AG09309 (cell line): ENCODE results near the gene HMHB1.

Experiments used
- DNase-seq: peaks from one replicate; pipeline ENCODE4 v3.0.0-alpha.2; 2010; ENCODE audit warnings: low read depth
- H3K4me3 ChIP-seq: 2 replicates; pipeline ENCODE4 v1.5.1; 2011; ENCODE audit warnings: mild to moderate bottlenecking, low read depth, low read length, moderate library complexity; ENCODE audit not compliant: control insufficient read depth
- TF ChIP-seq, protein P1 (sequence below): IDR thresholded peaks from 2 replicates; pipeline ENCODE4 v1.5.1; 2011; ENCODE audit warnings: mild to moderate bottlenecking, low read depth, low read length, inconsistent platforms; ENCODE audit not compliant: insufficient read depth, control insufficient read depth; ENCODE audit errors: missing control alignments

Gene HMHB1

DNA sequence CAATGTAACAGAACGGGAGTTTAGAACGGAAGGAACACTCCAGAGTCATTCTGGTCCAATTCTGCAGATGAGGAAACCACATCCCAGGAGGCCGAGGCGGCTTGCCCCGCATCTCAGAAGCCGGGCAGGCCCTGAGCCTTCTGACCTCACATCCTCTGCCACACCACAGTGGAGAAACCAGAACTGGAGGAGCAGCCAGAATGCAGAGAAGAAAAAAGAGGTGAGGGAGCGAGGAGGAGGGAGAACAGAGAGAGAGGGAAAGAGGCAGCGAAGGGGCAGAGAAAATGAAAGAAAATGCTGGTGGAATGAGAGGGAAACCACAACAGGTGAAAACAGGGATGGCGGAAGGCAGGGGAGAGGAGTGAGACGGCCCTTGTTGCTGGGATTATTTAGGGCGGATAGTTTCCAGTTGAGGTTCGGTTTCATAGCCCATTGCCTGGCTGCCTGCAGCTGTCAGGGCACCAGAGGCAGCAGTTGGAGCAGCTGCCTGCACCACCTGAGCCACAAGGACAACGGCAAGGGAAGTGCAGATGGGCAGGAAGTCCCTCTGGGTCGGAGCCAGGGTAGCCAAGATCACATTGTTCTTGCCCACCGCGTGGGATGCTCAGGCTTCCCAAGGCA, at the start of gene HMHB1:
Gene HMHB1 (plus strand): TSS at position 77 of the 621 bp plus-strand sequence.
- H3K4me3 ChIP-seq, result no peak within 1 kb of the TSS
- DNase-seq, result no peak
- TF ChIP-seq, protein P1, sequence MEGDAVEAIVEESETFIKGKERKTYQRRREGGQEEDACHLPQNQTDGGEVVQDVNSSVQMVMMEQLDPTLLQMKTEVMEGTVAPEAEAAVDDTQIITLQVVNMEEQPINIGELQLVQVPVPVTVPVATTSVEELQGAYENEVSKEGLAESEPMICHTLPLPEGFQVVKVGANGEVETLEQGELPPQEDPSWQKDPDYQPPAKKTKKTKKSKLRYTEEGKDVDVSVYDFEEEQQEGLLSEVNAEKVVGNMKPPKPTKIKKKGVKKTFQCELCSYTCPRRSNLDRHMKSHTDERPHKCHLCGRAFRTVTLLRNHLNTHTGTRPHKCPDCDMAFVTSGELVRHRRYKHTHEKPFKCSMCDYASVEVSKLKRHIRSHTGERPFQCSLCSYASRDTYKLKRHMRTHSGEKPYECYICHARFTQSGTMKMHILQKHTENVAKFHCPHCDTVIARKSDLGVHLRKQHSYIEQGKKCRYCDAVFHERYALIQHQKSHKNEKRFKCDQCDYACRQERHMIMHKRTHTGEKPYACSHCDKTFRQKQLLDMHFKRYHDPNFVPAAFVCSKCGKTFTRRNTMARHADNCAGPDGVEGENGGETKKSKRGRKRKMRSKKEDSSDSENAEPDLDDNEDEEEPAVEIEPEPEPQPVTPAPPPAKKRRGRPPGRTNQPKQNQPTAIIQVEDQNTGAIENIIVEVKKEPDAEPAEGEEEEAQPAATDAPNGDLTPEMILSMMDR, result no peak

- H3K4me3 ChIP-seq, result no peak overlapping the region
- TF ChIP-seq, protein P1, result no peak
- no peak for DNase-seq
Observed at GRCh38 chr5:143762636-143763220, 49.2 kb upstream of the HMHB1 start.

GRCh38 chr5:143767162-143767561, 44.8 kb upstream of the HMHB1 start:
- TF ChIP-seq, protein P1, result no peak
- DNase-seq, result no peak

GRCh38 chr5:143769026-143769786, 42.8 kb upstream of the HMHB1 start:
- TF ChIP-seq, protein P1, result no peak
- H3K4me3 ChIP-seq, result no peak overlapping the region
- no peak for DNase-seq

More at GRCh38 chr5:143767162-143767561, 44.8 kb upstream of the HMHB1 start:
- H3K4me3 ChIP-seq, result no peak overlapping the region

DNA sequence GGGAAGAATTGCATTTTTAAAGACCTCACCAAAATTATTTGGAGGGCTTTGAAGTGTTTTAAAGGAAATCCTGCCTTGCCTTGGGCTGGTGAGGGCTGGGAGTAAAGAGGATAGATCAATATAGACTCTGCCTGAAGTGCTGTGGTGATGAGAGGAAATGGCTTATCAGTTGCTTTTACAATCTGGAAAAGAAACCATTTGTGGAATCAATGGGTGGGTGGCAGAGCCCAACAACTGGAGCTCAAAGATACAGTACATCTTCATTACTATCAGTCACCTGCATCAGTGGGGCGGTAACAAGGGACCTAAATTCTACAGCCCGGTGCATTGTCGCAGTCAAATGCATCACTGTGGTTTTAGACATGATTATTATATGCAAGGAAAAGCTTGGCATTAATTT, 41.5 kb upstream of the HMHB1 start:
- TF ChIP-seq, protein P1, result no peak
- DNase-seq, result no peak

GRCh38 chr5:143771189-143771588, 40.8 kb upstream of the HMHB1 start:
- DNase-seq, result no peak
- TF ChIP-seq, protein P1, result no peak
- no peak overlapping the region for H3K4me3 ChIP-seq

More for the DNA sequence above, 41.5 kb upstream of the HMHB1 start:
- no peak overlapping the region for H3K4me3 ChIP-seq
